Endothelial cell of umbilical vein (primary cell): ENCODE results near the gene AKNAD1. TPM values are rescaled to one million over a fixed set of nuclear protein-coding genes. Genes with fewer than 3 reads are reported as not detected.

Source experiments
- BruUV-seq: library from RNA; stranded (reverse); fragments of 400-500 nt; replicated peaks from 2 replicates; lab custom pipeline; 2021; lab: Mats Ljungman, UMichigan
- CTCF ChIA-PET: fragments of 300-600, 350-600 bp; sonication (Branson Sonifier 250); formaldehyde crosslinking; loops from one replicate; lab custom pipeline; 2021; ENCODE audit warnings: antibody characterized with exemption, inconsistent platforms; lab: Charles Lee
- POLR2A ChIA-PET: fragments of 300-600, 350-600 bp; sonication (Branson Sonifier 250); formaldehyde crosslinking; loops from one replicate; lab custom pipeline; 2021; ENCODE audit warnings: antibody characterized with exemption, inconsistent platforms; lab: Charles Lee
- DNase-seq: peaks from one replicate; pipeline ENCODE4 v3.0.0-alpha.2; 2011; ENCODE audit warnings: low read depth, low spot score
- FAIRE-seq: peaks from 2 replicates; lab custom pipeline; 2011; peaks lifted over from hg19 to GRCh38; lab: Jason Lieb, UNC
- H2AFZ ChIP-seq: 2 replicates; pipeline ENCODE4 v1.6.0; 2012; ENCODE audit warnings: low read depth, low read length, control low read depth, inconsistent platforms
- H3K27ac ChIP-seq: 2 replicates; pipeline ENCODE4 v1.5.1; 2011; ENCODE audit warnings: low read depth, mild to moderate bottlenecking, control low read depth, low read length, moderate library complexity; ENCODE audit not compliant: insufficient read depth
- H3K27me3 ChIP-seq, 2 experiments: 2 replicates each; pipeline versions ENCODE4 v1.6.0 to v1.6.1; 2011; ENCODE audit warnings: low read length in 2 of 2, mixed read lengths in 1 of 2; ENCODE audit not compliant: control insufficient read depth in 2 of 2, insufficient read depth in 2 of 2
- H3K36me3 ChIP-seq, 2 experiments: 2 replicates in 1 of 2; 3 replicates in 1 of 2; pipeline ENCODE4 v1.5.1; 2011; ENCODE audit warnings: low read length in 2 of 2, mild to moderate bottlenecking in 1 of 2, moderate library complexity in 1 of 2; ENCODE audit not compliant: control insufficient read depth in 2 of 2, insufficient read depth in 2 of 2; ENCODE audit errors: extremely low read depth in 1 of 2
- H3K4me1 ChIP-seq: 3 replicates; pipeline ENCODE4 v1.5.1; 2011; ENCODE audit warnings: mild to moderate bottlenecking, low read length; ENCODE audit not compliant: control insufficient read depth, insufficient read depth; ENCODE audit errors: extremely low read depth
- H3K4me2 ChIP-seq: 2 replicates; pipeline ENCODE4 v1.6.1; 2011; ENCODE audit warnings: low read length, control low read depth, mixed read lengths; ENCODE audit not compliant: insufficient read depth
- H3K4me3 ChIP-seq, 3 experiments: fragments of 200-600 bp in 1 of 3; sonication (generic), shearing (Covaris generic) in 1 of 3; replicated peaks in 1 of 3; 2 replicates each; pipeline ENCODE4 v1.5.1; 2011 to 2016; ENCODE audit warnings: control low read depth in 3 of 3, low read length in 3 of 3, mild to moderate bottlenecking in 2 of 3, inconsistent platforms in 1 of 3, low read depth in 1 of 3, moderate library complexity in 1 of 3; ENCODE audit not compliant: insufficient read depth in 1 of 3
- H3K79me2 ChIP-seq: 2 replicates; pipeline ENCODE4 v1.6.0; 2012; ENCODE audit warnings: low read length, inconsistent platforms; ENCODE audit not compliant: control insufficient read depth, insufficient read depth
- H3K9ac ChIP-seq: replicated peaks from 2 replicates; pipeline ENCODE3; 2011; ENCODE audit warnings: low read length, control low read depth; ENCODE audit not compliant: insufficient read depth; ENCODE audit errors: extremely low read depth
- H3K9me1 ChIP-seq: replicated peaks from 3 replicates; pipeline ENCODE4 v1.6.0; 2011; ENCODE audit warnings: mild to moderate bottlenecking, low read length; ENCODE audit not compliant: control insufficient read depth, insufficient read depth; ENCODE audit errors: extremely low read depth
- H3K9me3 ChIP-seq: replicated peaks from 2 replicates; pipeline ENCODE4 v1.5.1; 2012; ENCODE audit warnings: low read length, inconsistent platforms; ENCODE audit not compliant: control insufficient read depth, insufficient read depth
- H4K20me1 ChIP-seq: replicated peaks from 2 replicates; pipeline ENCODE3; 2011; ENCODE audit warnings: mild to moderate bottlenecking, low read length; ENCODE audit not compliant: control insufficient read depth, insufficient read depth; ENCODE audit errors: extremely low read depth
- CTCF ChIP-seq, 2 donors: IDR thresholded peaks; 1 replicate in 1 of 2; 2 replicates in 1 of 2; pipeline ENCODE4 v1.5.1; 2011; ENCODE audit warnings: low read length in 2 of 2, mild to moderate bottlenecking in 2 of 2, moderate library complexity in 2 of 2, control low read depth in 1 of 2, inconsistent platforms in 1 of 2, low read depth in 1 of 2; ENCODE audit not compliant: insufficient read depth in 1 of 2; ENCODE audit errors: extremely low read depth in 1 of 2
- EZH2 ChIP-seq: IDR thresholded peaks from 2 replicates; pipeline ENCODE4 v1.6.1; 2012; ENCODE audit warnings: borderline replicate concordance, low read depth, mild to moderate bottlenecking, moderate library complexity, low read length, inconsistent platforms; ENCODE audit not compliant: severe bottlenecking
- FOS ChIP-seq: IDR thresholded peaks from 2 replicates; pipeline ENCODE4 v1.6.1; 2011; ENCODE audit warnings: mild to moderate bottlenecking, low read length, moderate library complexity, borderline replicate concordance; ENCODE audit not compliant: insufficient read depth
- GATA2 ChIP-seq: IDR thresholded peaks from 2 replicates; pipeline ENCODE4 v1.7.0; 2011; ENCODE audit warnings: low read depth, mild to moderate bottlenecking, moderate library complexity, mixed read lengths, low read length; ENCODE audit not compliant: insufficient read length, insufficient read depth
- JUN ChIP-seq: IDR thresholded peaks from 2 replicates; pipeline ENCODE4 v1.6.1; 2011; ENCODE audit warnings: borderline replicate concordance, low read depth; ENCODE audit not compliant: insufficient read length, insufficient read depth
- MAX ChIP-seq: IDR thresholded peaks from 2 replicates; pipeline ENCODE4 v1.6.1; 2011; ENCODE audit not compliant: insufficient read depth, insufficient read length
- MYC ChIP-seq: IDR thresholded peaks from one replicate; pipeline ENCODE4 v1.6.1; 2011; ENCODE audit warnings: mild to moderate bottlenecking, low read depth, low read length
- POLR2A ChIP-seq: IDR thresholded peaks from 2 replicates; pipeline ENCODE4 v1.6.1; 2012; ENCODE audit warnings: low read depth, mild to moderate bottlenecking, control low read depth, low read length
- POLR2AphosphoS5 ChIP-seq: IDR thresholded peaks from 2 replicates; pipeline ENCODE4 v1.6.1; 2012; ENCODE audit warnings: low read depth, mild to moderate bottlenecking, control low read depth, low read length, moderate library complexity; ENCODE audit not compliant: insufficient read depth
- dilution Hi-C: fragments of 300-500 bp; cut with MboI; formaldehyde crosslinking; loops from one replicate; pipeline ENCODE4 v1.15.0; 2019; ENCODE audit warnings: low sequenced_read_pairs; ENCODE audit not compliant: extremely low pct_ligation_motif_present
- intact Hi-C: fragments of 100-400 bp; cut with micrococcal nuclease; formaldehyde crosslinking; loops from one replicate; pipeline ENCODE4 v1.10.0; 2022
- polyA plus RNA-seq, 4 experiments: library from polyadenylated mRNA; depleted of rRNA in 3 of 4; stranded (reverse) in 3 of 4; unstranded in 1 of 4; fragments of >200 nt; gene quantifications; 2 replicates each; pipeline versions ENCODE4 v1.2.1 to v1.2.3, GENCODE V29; 2011 to 2012; ENCODE audit warnings: missing spikeins in 1 of 4
- total RNA-seq: library from RNA; stranded (reverse); gene quantifications from 2 replicates; pipeline ENCODE4 v1.2.3, GENCODE V29; 2021

AKNAD1 gene
- total and polyA plus RNA-seq, 2 donors (not counting 3 experiments of a cell fraction or from before 2014, with no cell fraction given), result not detected

GRCh38 chr1:108845446-108845845 is 11.4 kb downstream of the AKNAD1 start:
- no peaks in the 10 kb centered on the region for H3K79me2 ChIP-seq
- no peak overlapping the region for H3K27ac ChIP-seq
- H2AFZ ChIP-seq, result no peak overlapping the region
- H3K4me3 ChIP-seq, result no peak overlapping the region
- no peaks in the 10 kb centered on the region for H3K9me1 ChIP-seq
- peaks cover 13 to 21% of the 10 kb centered on the region in 2 experiments for H3K27me3 ChIP-seq
- no peaks in the 10 kb centered on the region for H4K20me1 ChIP-seq
- DNase-seq (no peak), FAIRE-seq (no peak)
- no peak for TF ChIP-seq GATA2
- TF ChIP-seq EZH2, result no peak
- no peak for TF ChIP-seq POLR2AphosphoS5
- no peak for TF ChIP-seq MAX
- TF ChIP-seq POLR2A, result no peak
- TF ChIP-seq CTCF (IDR thresholded peaks at IDR 0.05; ENCODE audit: extremely low read depth in 1 of 2, insufficient read depth in 1 of 2, low read depth in 1 of 2, low read length in 2 of 2), result no peak
- no peak for TF ChIP-seq FOS
- no peak for TF ChIP-seq MYC
- no peak for TF ChIP-seq JUN
- no peaks in the 10 kb centered on the region for H3K36me3 ChIP-seq
- H3K9ac ChIP-seq, result no peak overlapping the region
- H3K4me1 ChIP-seq, result no peaks in the 10 kb centered on the region
- dilution Hi-C loops (no loop called here), intact Hi-C loops (no loop called here)
- CTCF ChIA-PET, result interaction anchor here (1.1 to 2.6 kb wide), 3 partner anchors 10 to 53 kb away, joined by 3 to 6 read pairs (median 5); no protein-coding TSS in a partner anchor
- no peak overlapping the region for H3K4me2 ChIP-seq
- H3K9me3 ChIP-seq, result no peaks in the 10 kb centered on the region
- no TSS peak for BruUV-seq
- POLR2A ChIA-PET, result no interaction called here
